Ovary (tissue), 3 donors: Measurements from ENCODE around the gene CXADR.

ENCODE experiments used
- CTCF ChIP-seq, 3 donors: fragments of 450-650 bp in 2 of 3; fragments of 200-600 bp in 1 of 3; IDR thresholded peaks; one replicate each; pipeline versions ENCODE4 v1.5.1 to v1.8.0; 2016 to 2022; ENCODE audit warnings: antibody characterized with exemption in 3 of 3, mild to moderate bottlenecking in 1 of 3
- EP300 ChIP-seq: sonication (generic); formaldehyde crosslinking; IDR thresholded peaks from one replicate; pipeline ENCODE4 v1.6.1; 2017; ENCODE audit warnings: antibody characterized with exemption
- POLR2A ChIP-seq: fragments of 450-650 bp; IDR thresholded peaks from one replicate; pipeline ENCODE4 v1.6.1; 2017; ENCODE audit warnings: antibody characterized with exemption, mild to moderate bottlenecking, moderate library complexity
- donor health status: DM: no; HTN: no; CAD: no.

- TF ChIP-seq EP300, result no peak
- peak in 2 of 3 donors; percentile 31 to 47 for TF ChIP-seq CTCF (IDR thresholded peaks at IDR 0.05)
- no peak for TF ChIP-seq POLR2A
These were observed 98.7 kb downstream of the CXADR start for GRCh38 chr21:17611414-17612022.
